ENCODE results near the gene TSPEAR. TPM values are rescaled to one million over a fixed set of nuclear protein-coding genes. Genes with fewer than 3 reads are reported as not detected.

The TSPEAR gene
- total and polyA plus RNA-seq, 7 experiments from 2014 or later = 0.07 TPM; not detected in 6

GRCh38 chr21:44498280-44499210, 212.8 kb downstream of the TSPEAR start:
- Histone ChIP-seq H3K27me3 (ENCODE audit: control insufficient read depth in 2 of 2, insufficient read depth in 2 of 2, low read length in 2 of 2) (no peaks in the 10 kb centered on the region), H3K4me3 (ENCODE audit: low read length) (no peak overlapping the region), H3K4me1 (ENCODE audit: control insufficient read depth in 2 of 2, insufficient read depth in 2 of 2, low read length in 2 of 2) (no peaks in the 10 kb centered on the region), H3K27ac (ENCODE audit: low read depth, low read length) (no peak overlapping the region), H3K9me3 (ENCODE audit: control insufficient read depth in 2 of 3, low read length in 3 of 3) (no peaks in the 10 kb centered on the region), H3K36me3 (ENCODE audit: control insufficient read depth in 2 of 3, insufficient read depth in 3 of 3, low read length in 3 of 3) (no peaks in the 10 kb centered on the region)
- H3K36me3 Mint-ChIP-seq = peaks cover 0 to 3% (median 0%) of the 10 kb centered on the region in 5 donors
- ATAC-seq (no peak), DNase-seq (no peak)
- peaks cover 0 to 10% (median 5%) of the 10 kb centered on the region in 5 donors for H3K27me3 Mint-ChIP-seq
- ChIA-PET CTCF (no interaction called here), POLR2A (no interaction called here)
- H3K9me3 Mint-ChIP-seq = peaks cover 0 to 3% (median 0%) of the 10 kb centered on the region in 11 donors
- intact Hi-C loops (cut with micrococcal nuclease) = no loop called here
- H3K4me3 Mint-ChIP-seq = no peak overlapping the region
- no peak overlapping the region for H3K27ac Mint-ChIP-seq
- peaks cover 0 to 10% (median 3%) of the 10 kb centered on the region in 7 donors for H3K4me1 Mint-ChIP-seq

- Mint-ChIP-seq H3K27ac (no peak overlapping the region), H3K4me3 (no peak overlapping the region), H3K27me3 (peaks cover 0 to 10% (median 5%) of the 10 kb centered on the region in 5 donors), H3K4me1 (peaks cover 0 to 10% (median 3%) of the 10 kb centered on the region in 7 donors), H3K36me3 (peaks cover 0 to 7% (median 6%) of the 10 kb centered on the region in 5 donors), H3K9me3 (peaks cover 0 to 11% (median 7%) of the 10 kb centered on the region in 11 donors)
- Histone ChIP-seq H3K27me3 (ENCODE audit: control insufficient read depth in 2 of 2, insufficient read depth in 2 of 2, low read length in 2 of 2) (no peaks in the 10 kb centered on the region), H3K4me1 (ENCODE audit: control insufficient read depth in 2 of 2, insufficient read depth in 2 of 2, low read length in 2 of 2) (no peaks in the 10 kb centered on the region), H3K4me3 (ENCODE audit: low read length) (no peak overlapping the region), H3K9me3 (ENCODE audit: control insufficient read depth in 2 of 3, low read length in 3 of 3) (peaks cover 0 to 6% (median 5%) of the 10 kb centered on the region in 3 experiments), H3K27ac (ENCODE audit: low read depth, low read length) (no peak overlapping the region), H3K36me3 (ENCODE audit: control insufficient read depth in 2 of 3, insufficient read depth in 3 of 3, low read length in 3 of 3) (no peaks in the 10 kb centered on the region)
- ChIA-PET CTCF (no interaction called here), POLR2A (no interaction called here)
- DNase-seq (no peak), ATAC-seq (no peak)
- intact Hi-C loops (cut with micrococcal nuclease) = no loop called here
Observed at GRCh38 chr21:44497703-44498126, 213.7 kb downstream of the TSPEAR start.

GRCh38 chr21:44496564-44497550, 214.5 kb downstream of the TSPEAR start:
- POLR2A ChIA-PET = no interaction called here
- H3K4me1 Mint-ChIP-seq = peaks cover 0 to 7% (median 0%) of the 10 kb centered on the region in 7 donors
- CTCF ChIA-PET = no interaction called here
- Histone ChIP-seq H3K27ac (ENCODE audit: low read depth, low read length) (no peak overlapping the region), H3K9me3 (ENCODE audit: control insufficient read depth in 2 of 3, low read length in 3 of 3) (peaks cover 0 to 8% (median 5%) of the 10 kb centered on the region in 3 experiments), H3K4me1 (ENCODE audit: control insufficient read depth in 2 of 2, insufficient read depth in 2 of 2, low read length in 2 of 2) (no peaks in the 10 kb centered on the region), H3K27me3 (ENCODE audit: control insufficient read depth in 2 of 2, insufficient read depth in 2 of 2, low read length in 2 of 2) (peaks cover 0 to 2% of the 10 kb centered on the region in 2 donors), H3K4me3 (ENCODE audit: low read length) (no peak overlapping the region), H3K36me3 (ENCODE audit: control insufficient read depth in 2 of 3, insufficient read depth in 3 of 3, low read length in 3 of 3) (no peaks in the 10 kb centered on the region)
- intact Hi-C loops (cut with micrococcal nuclease) = no loop called here
- DNase-seq (no peak), ATAC-seq (no peak)
- H3K36me3 Mint-ChIP-seq = peaks cover 0 to 13% (median 8%) of the 10 kb centered on the region in 5 donors
- no peak overlapping the region for H3K4me3 Mint-ChIP-seq
- H3K9me3 Mint-ChIP-seq = peaks cover 4 to 20% (median 13%) of the 10 kb centered on the region in 11 donors
- no peak overlapping the region for H3K27ac Mint-ChIP-seq
- peaks cover 0 to 14% (median 5%) of the 10 kb centered on the region in 5 donors for H3K27me3 Mint-ChIP-seq

- H3K9me3 ChIP-seq (ENCODE audit: control insufficient read depth in 2 of 3, low read length in 3 of 3) = peaks cover 0 to 8% (median 5%) of the 10 kb centered on the region in 3 experiments
- intact Hi-C loops (cut with micrococcal nuclease) = no loop called here
- ATAC-seq (no peak), DNase-seq (no peak)
- no peaks in the 10 kb centered on the region for H3K4me1 ChIP-seq (ENCODE audit: control insufficient read depth in 2 of 2, insufficient read depth in 2 of 2, low read length in 2 of 2)
- peaks cover 4 to 20% (median 13%) of the 10 kb centered on the region in 11 donors for H3K9me3 Mint-ChIP-seq
- no peak overlapping the region for H3K4me3 ChIP-seq (ENCODE audit: low read length)
- H3K27me3 Mint-ChIP-seq = peaks cover 0 to 16% (median 5%) of the 10 kb centered on the region in 5 donors
- peaks cover 0 to 15% (median 8%) of the 10 kb centered on the region in 5 donors for H3K36me3 Mint-ChIP-seq
- H3K36me3 ChIP-seq (ENCODE audit: control insufficient read depth in 2 of 3, insufficient read depth in 3 of 3, low read length in 3 of 3) = no peaks in the 10 kb centered on the region
- ChIA-PET POLR2A (no interaction called here), CTCF (no interaction called here)
- no peak overlapping the region for H3K4me3 Mint-ChIP-seq
- H3K27ac Mint-ChIP-seq = no peak overlapping the region
- H3K27me3 ChIP-seq (ENCODE audit: control insufficient read depth in 2 of 2, insufficient read depth in 2 of 2, low read length in 2 of 2) = peaks cover 0 to 4% of the 10 kb centered on the region in 2 donors
- H3K27ac ChIP-seq (ENCODE audit: low read depth, low read length) = no peak overlapping the region
- peaks cover 0 to 7% (median 0%) of the 10 kb centered on the region in 7 donors for H3K4me1 Mint-ChIP-seq
Observed at GRCh38 chr21:44495611-44496563, 215.5 kb downstream of the TSPEAR start.

GRCh38 chr21:44494956-44495355, 216.4 kb downstream of the TSPEAR start:
- ATAC-seq (no peak), DNase-seq (no peak)
- no peak overlapping the region for H3K27ac ChIP-seq (ENCODE audit: low read depth, low read length)
- Mint-ChIP-seq H3K27me3 (peaks cover 0 to 16% (median 5%) of the 10 kb centered on the region in 5 donors), H3K4me1 (peaks cover 0 to 7% (median 0%) of the 10 kb centered on the region in 7 donors), H3K4me3 (no peak overlapping the region), H3K27ac (no peak overlapping the region), H3K9me3 (peaks cover 4 to 20% (median 13%) of the 10 kb centered on the region in 11 donors), H3K36me3 (peaks cover 0 to 15% (median 8%) of the 10 kb centered on the region in 5 donors)
- no peaks in the 10 kb centered on the region for H3K4me1 ChIP-seq (ENCODE audit: control insufficient read depth in 2 of 2, insufficient read depth in 2 of 2, low read length in 2 of 2)
- peaks cover 0 to 8% (median 5%) of the 10 kb centered on the region in 3 experiments for H3K9me3 ChIP-seq (ENCODE audit: control insufficient read depth in 2 of 3, low read length in 3 of 3)
- H3K4me3 ChIP-seq (ENCODE audit: low read length) = no peak overlapping the region
- no peaks in the 10 kb centered on the region for H3K36me3 ChIP-seq (ENCODE audit: control insufficient read depth in 2 of 3, insufficient read depth in 3 of 3, low read length in 3 of 3)
- ChIA-PET CTCF (interaction anchor here (1.0 kb wide), 1 partner anchor 16 kb away, joined by 3 read pairs; no protein-coding TSS in a partner anchor), POLR2A (no interaction called here)
- intact Hi-C loops (cut with micrococcal nuclease) = no loop called here
- H3K27me3 ChIP-seq (ENCODE audit: control insufficient read depth in 2 of 2, insufficient read depth in 2 of 2, low read length in 2 of 2) = peaks cover 0 to 4% of the 10 kb centered on the region in 2 donors
